ENCODE results near the gene LRRTM3. TPM values are rescaled to one million over a fixed set of nuclear protein-coding genes. Genes with fewer than 3 reads are reported as not detected.

LRRTM3 gene
- total RNA-seq, 6 donors from 2014 or later, result not detected

- no peaks in the 10 kb centered on the region for H3K27me3 ChIP-seq
- no peak overlapping the region for H3K4me3 ChIP-seq
- H3K27ac ChIP-seq, result no peak overlapping the region
- no peaks in the 10 kb centered on the region for H3K36me3 ChIP-seq
- WGBS, 2 donors, result 33 to 41% methylated on average over 6 of the region's 6 CpGs
- H3K4me1 ChIP-seq, result no peaks in the 10 kb centered on the region
- ATAC-seq (ENCODE audit: low FRiP score in 2 of 2) (no peak), DNase-seq (no peak)
- TF ChIP-seq CTCF (IDR thresholded peaks at IDR 0.05) (no peak), POLR2AphosphoS5 (IDR thresholded peaks at IDR 0.05) (no peak), POLR2A (IDR thresholded peaks at IDR 0.05) (no peak), EP300 (IDR thresholded peaks at IDR 0.05) (no peak)
- H3K9me3 ChIP-seq, result no peaks in the 10 kb centered on the region
Observed at GRCh38 chr10:66982792-66983474, 57.1 kb downstream of the LRRTM3 start.

- Histone ChIP-seq H3K4me1 (no peaks in the 10 kb centered on the region), H3K9me3 (no peaks in the 10 kb centered on the region), H3K27me3 (no peaks in the 10 kb centered on the region), H3K4me3 (no peak overlapping the region), H3K36me3 (no peaks in the 10 kb centered on the region), H3K27ac (no peak overlapping the region)
- TF ChIP-seq POLR2A (IDR thresholded peaks at IDR 0.05) (no peak), POLR2AphosphoS5 (IDR thresholded peaks at IDR 0.05) (no peak), CTCF (IDR thresholded peaks at IDR 0.05) (no peak), EP300 (IDR thresholded peaks at IDR 0.05) (no peak)
- ATAC-seq (ENCODE audit: low FRiP score in 2 of 2) (no peak), DNase-seq (no peak)
Observed at GRCh38 chr10:66983475-66983818, 57.6 kb downstream of the LRRTM3 start.

- Histone ChIP-seq H3K4me3 (no peak overlapping the region), H3K27ac (no peak overlapping the region), H3K4me1 (no peaks in the 10 kb centered on the region), H3K27me3 (no peaks in the 10 kb centered on the region), H3K36me3 (no peaks in the 10 kb centered on the region), H3K9me3 (no peaks in the 10 kb centered on the region)
- DNase-seq, result no peak
- 73 to 82% methylated on average over 1 of the region's 1 CpG for WGBS, 2 donors
- no peak for TF ChIP-seq CTCF (IDR thresholded peaks at IDR 0.05)
- no peak for TF ChIP-seq POLR2AphosphoS5 (IDR thresholded peaks at IDR 0.05)
- TF ChIP-seq POLR2A (IDR thresholded peaks at IDR 0.05), result no peak
- TF ChIP-seq EP300 (IDR thresholded peaks at IDR 0.05), result no peak
- ATAC-seq (ENCODE audit: low FRiP score in 2 of 2), result no peak
Observed at GRCh38 chr10:66990143-66990830, 64.5 kb downstream of the LRRTM3 start.

- H3K9me3 ChIP-seq, result no peaks in the 10 kb centered on the region
- H3K36me3 ChIP-seq, result no peaks in the 10 kb centered on the region
- TF ChIP-seq POLR2A (IDR thresholded peaks at IDR 0.05) (no peak), CTCF (IDR thresholded peaks at IDR 0.05) (no peak), EP300 (IDR thresholded peaks at IDR 0.05) (no peak)
- H3K4me3 ChIP-seq, result no peak overlapping the region
- no peaks in the 10 kb centered on the region for H3K27me3 ChIP-seq
- H3K27ac ChIP-seq, result no peak overlapping the region
- ATAC-seq (ENCODE audit: low FRiP score in 2 of 2) (no peak), DNase-seq (no peak)
- 63 to 75% methylated on average over 1 of the region's 1 CpG for WGBS, 2 donors
- no peaks in the 10 kb centered on the region for H3K4me1 ChIP-seq
Observed at GRCh38 chr10:66996996-66997395, 71.2 kb downstream of the LRRTM3 start.
